ENCODE measurements around the gene HOTAIR. TPM values are rescaled to one million over a fixed set of nuclear protein-coding genes. Genes with fewer than 3 reads are reported as not detected.

HOTAIR gene
- polyA plus RNA-seq, 2 of the 4 experiments (the other 2 are of a cell fraction): 0.67 to 0.71 TPM

DNA sequence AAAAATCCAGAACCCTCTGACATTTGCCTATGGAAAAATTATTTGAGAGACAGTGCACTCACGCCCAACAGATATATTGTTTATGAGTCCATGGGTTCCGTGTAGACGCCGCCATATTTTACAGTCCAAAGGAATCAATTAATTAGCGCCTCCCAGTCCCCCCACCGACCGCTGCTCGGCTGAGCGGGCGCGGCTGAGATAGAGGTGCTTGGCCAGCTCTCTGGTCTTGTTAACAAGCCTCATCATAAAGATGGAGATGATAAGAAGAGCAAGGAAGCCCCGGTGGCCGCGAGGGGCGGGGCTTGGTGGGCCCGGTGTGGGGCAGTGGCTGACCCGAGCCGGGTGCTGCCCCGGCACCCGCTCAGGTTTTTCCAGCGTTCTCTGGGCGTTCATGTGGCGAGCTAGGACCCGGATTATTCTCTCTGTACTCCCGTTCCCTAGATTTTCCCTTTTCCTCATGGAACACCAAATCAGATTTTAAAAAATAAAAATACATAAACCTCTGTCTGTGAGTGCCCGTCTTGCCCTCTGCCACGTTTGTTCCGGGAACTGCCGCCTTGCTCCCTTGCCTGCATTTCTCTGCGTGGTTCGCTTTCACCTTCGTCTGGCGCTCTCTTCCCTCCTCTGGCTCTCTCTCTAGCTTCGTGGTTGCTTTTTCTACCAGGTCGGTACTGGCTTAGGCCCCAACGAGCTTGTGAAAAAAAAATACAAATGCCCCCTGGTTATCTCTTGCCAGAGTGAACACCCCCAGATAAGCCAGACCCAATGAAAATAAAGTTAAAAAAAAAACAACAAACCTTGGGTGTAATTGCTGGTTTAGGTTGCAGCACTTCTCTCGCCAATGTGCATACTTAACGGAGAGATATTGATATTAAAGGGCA is 11.1 kb downstream of the HOTAIR start:
- peaks cover 9% of the 10 kb centered on the region; the same call in 1 of the 3 replicates for H3K4me1 ChIP-seq
- TF ChIP-seq, protein P1, sequence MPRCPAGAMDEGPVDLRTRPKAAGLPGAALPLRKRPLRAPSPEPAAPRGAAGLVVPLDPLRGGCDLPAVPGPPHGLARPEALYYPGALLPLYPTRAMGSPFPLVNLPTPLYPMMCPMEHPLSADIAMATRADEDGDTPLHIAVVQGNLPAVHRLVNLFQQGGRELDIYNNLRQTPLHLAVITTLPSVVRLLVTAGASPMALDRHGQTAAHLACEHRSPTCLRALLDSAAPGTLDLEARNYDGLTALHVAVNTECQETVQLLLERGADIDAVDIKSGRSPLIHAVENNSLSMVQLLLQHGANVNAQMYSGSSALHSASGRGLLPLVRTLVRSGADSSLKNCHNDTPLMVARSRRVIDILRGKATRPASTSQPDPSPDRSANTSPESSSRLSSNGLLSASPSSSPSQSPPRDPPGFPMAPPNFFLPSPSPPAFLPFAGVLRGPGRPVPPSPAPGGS (IDR thresholded peaks at IDR 0.05): no peak
- TF ChIP-seq TFCP2L1 (CRISPR knock-in tag; IDR thresholded peaks at IDR 0.05) (no peak), ZNF302 (CRISPR knock-in tag; IDR thresholded peaks at IDR 0.05) (no peak), TP53 (CRISPR knock-in tag; IDR thresholded peaks at IDR 0.05) (no peak), RARB (CRISPR knock-in tag; IDR thresholded peaks at IDR 0.05) (no peak), ZC3H11A (IDR thresholded peaks at IDR 0.05) (no peak), POLR2AphosphoS2 (conservative IDR thresholded peaks at IDR 0.05; ENCODE audit: low read length) (no peak), ZFP36 (IDR thresholded peaks at IDR 0.05; ENCODE audit: borderline replicate concordance, partially characterized antibody) (no peak), RCOR1 (IDR thresholded peaks at IDR 0.05; ENCODE audit: low read depth, low read length) (no peak), BHLHE40 (IDR thresholded peaks at IDR 0.05; ENCODE audit: low read depth, low read length) (no peak), CBX2 (IDR thresholded peaks at IDR 0.05; ENCODE audit: borderline replicate concordance, low read depth) (no peak), CHD2 (IDR thresholded peaks at IDR 0.05; ENCODE audit: low read length, partially characterized antibody) (no peak), HOXA7 (CRISPR knock-in tag; IDR thresholded peaks at IDR 0.05) (no peak), HDAC2 (IDR thresholded peaks at IDR 0.05) (no peak)
- TF ChIP-seq, protein P2, sequence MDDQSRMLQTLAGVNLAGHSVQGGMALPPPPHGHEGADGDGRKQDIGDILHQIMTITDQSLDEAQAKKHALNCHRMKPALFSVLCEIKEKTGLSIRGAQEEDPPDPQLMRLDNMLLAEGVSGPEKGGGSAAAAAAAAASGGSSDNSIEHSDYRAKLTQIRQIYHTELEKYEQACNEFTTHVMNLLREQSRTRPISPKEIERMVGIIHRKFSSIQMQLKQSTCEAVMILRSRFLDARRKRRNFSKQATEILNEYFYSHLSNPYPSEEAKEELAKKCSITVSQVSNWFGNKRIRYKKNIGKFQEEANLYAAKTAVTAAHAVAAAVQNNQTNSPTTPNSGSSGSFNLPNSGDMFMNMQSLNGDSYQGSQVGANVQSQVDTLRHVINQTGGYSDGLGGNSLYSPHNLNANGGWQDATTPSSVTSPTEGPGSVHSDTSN (IDR thresholded peaks at IDR 0.05): no peak
- TF ChIP-seq, protein P3, sequence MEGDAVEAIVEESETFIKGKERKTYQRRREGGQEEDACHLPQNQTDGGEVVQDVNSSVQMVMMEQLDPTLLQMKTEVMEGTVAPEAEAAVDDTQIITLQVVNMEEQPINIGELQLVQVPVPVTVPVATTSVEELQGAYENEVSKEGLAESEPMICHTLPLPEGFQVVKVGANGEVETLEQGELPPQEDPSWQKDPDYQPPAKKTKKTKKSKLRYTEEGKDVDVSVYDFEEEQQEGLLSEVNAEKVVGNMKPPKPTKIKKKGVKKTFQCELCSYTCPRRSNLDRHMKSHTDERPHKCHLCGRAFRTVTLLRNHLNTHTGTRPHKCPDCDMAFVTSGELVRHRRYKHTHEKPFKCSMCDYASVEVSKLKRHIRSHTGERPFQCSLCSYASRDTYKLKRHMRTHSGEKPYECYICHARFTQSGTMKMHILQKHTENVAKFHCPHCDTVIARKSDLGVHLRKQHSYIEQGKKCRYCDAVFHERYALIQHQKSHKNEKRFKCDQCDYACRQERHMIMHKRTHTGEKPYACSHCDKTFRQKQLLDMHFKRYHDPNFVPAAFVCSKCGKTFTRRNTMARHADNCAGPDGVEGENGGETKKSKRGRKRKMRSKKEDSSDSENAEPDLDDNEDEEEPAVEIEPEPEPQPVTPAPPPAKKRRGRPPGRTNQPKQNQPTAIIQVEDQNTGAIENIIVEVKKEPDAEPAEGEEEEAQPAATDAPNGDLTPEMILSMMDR (IDR thresholded peaks at IDR 0.05): no peak
- no peak for FAIRE-seq
- CTCF ChIA-PET: interaction anchor here (0.9 to 2.6 kb wide), 7 partner anchors 21 to 217 kb away, joined by 3 to 9 read pairs (median 4); partner anchors contain the start of genes HOXC10 and HOXC13
- 88% methylated on average over 38 of the region's 38 CpGs for WGBS (ENCODE audit: missing lambda C conversion rate)
- no peak overlapping the region for H3K4me3 ChIP-seq
- no peak overlapping the region for H3K4me2 ChIP-seq
- no peaks in the 10 kb centered on the region for H3K9me3 ChIP-seq
- no peak for DNase-seq (ENCODE audit: low read depth in 1 of 2, low spot score in 1 of 2)
- ATAC-seq: no peak
- H3K27ac ChIP-seq: no peak overlapping the region
- POLR2A ChIA-PET: no interaction called here

DNA sequence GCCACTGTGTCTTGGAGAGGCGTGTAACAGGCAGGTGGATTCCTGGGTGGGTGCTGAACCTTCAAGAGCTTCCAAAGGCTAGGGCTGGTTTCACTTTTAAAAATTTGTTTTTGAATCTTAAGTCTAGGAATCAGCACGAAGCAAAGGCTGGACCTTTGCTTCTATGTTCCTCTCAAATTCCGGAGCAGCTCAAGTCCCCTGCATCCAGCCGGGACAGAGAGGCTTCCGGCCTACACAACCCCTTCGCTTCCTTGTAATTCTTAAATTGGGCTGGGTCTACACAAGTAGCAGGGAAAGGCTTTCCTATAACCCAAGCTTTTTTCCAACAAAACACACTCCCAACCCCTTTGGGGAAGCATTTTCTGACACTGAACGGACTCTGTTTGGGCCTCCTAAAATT is 11.7 kb downstream of the HOTAIR start:
- H3K27ac ChIP-seq: no peak overlapping the region
- no peak for ATAC-seq
- no peaks in the 10 kb centered on the region for H3K9me3 ChIP-seq
- no peak overlapping the region for H3K4me3 ChIP-seq
- 82% methylated on average over 7 of the region's 7 CpGs for WGBS (ENCODE audit: missing lambda C conversion rate)
- no peak for FAIRE-seq
- no peak for TF ChIP-seq NR3C1 (IDR thresholded peaks at IDR 0.05)
- H3K4me2 ChIP-seq: no peak overlapping the region
- ChIA-PET CTCF (interaction anchor here (0.9 to 2.6 kb wide), 5 partner anchors 22 to 216 kb away, joined by 3 to 9 read pairs (median 4); partner anchors contain the start of gene HOXC10), POLR2A (no interaction called here)
- H3K4me1 ChIP-seq: peaks cover 9% of the 10 kb centered on the region; the same call in 1 of the 3 replicates
- no peak for DNase-seq (ENCODE audit: low read depth in 1 of 2, low spot score in 1 of 2)

All from A549 (cell line).